Thoracic aorta (tissue), 2 donors: ENCODE data around the gene CCDC89. TPM values are rescaled to one million over a fixed set of nuclear protein-coding genes. Genes with fewer than 3 reads are reported as not detected.
"Not testable (repeated sequence)": the region's sequence is repeated elsewhere in the genome, so short reads cannot be mapped to it uniquely, and the experiment has no call there.

Experiments
- ATAC-seq: fragments of 150-250 bp; one replicate; pipeline ENCODE4 v1.8.0; 2017; ENCODE audit warnings: low read depth; ENCODE audit not compliant: insufficient number of reproducible peaks, low FRiP score
- DNase-seq: peaks from one replicate; pipeline ENCODE4 v3.0.0-alpha.2; 2020; ENCODE audit warnings: low spot score
- H3K27ac ChIP-seq, 2 donors: fragments of 200-600 bp; sonication (generic); 1 replicate in 1 of 2; 2 replicates in 1 of 2; pipeline ENCODE4 v1.5.1; 2016; ENCODE audit warnings: mild to moderate bottlenecking in 2 of 2, moderate library complexity in 2 of 2
- H3K27me3 ChIP-seq: fragments of 200-600 bp; sonication (generic); replicated peaks from 2 replicates; pipeline ENCODE4 v1.6.0; 2016; ENCODE audit warnings: mild to moderate bottlenecking; ENCODE audit not compliant: insufficient read depth
- H3K36me3 ChIP-seq: fragments of 200-600 bp; sonication (generic); one replicate; pipeline ENCODE4 v1.5.1; 2016
- H3K4me1 ChIP-seq, 2 donors: fragments of 200-600 bp; sonication (generic); 1 replicate in 1 of 2; 2 replicates in 1 of 2; pipeline versions ENCODE4 v1.5.1 to v1.6.0; 2016; ENCODE audit warnings: low read depth in 2 of 2, mild to moderate bottlenecking in 1 of 2; ENCODE audit not compliant: control insufficient read depth in 1 of 2
- H3K4me3 ChIP-seq: fragments of 200-600 bp; sonication (generic); 2 replicates; pipeline ENCODE4 v1.5.1; 2016; ENCODE audit warnings: mild to moderate bottlenecking
- H3K9me3 ChIP-seq: fragments of 200-600 bp; sonication (generic); 2 replicates; pipeline ENCODE4 v1.5.1; 2016
- CTCF ChIP-seq: fragments of 200-600 bp; sonication (generic); IDR thresholded peaks from one replicate; pipeline ENCODE4 v1.5.1; 2019; ENCODE audit warnings: antibody characterized with exemption
- total RNA-seq, 2 donors: library from RNA; depleted of rRNA; stranded (reverse); fragments of >200 nt; gene quantifications; one replicate each; pipeline versions ENCODE4 v1.1.0 to v1.2.3, GENCODE V29; 2016

The CCDC89 gene
- total RNA-seq, 2 donors from 2014 or later = 0.81 to 2.3 TPM

GRCh38 chr11:85658180-85658579, 27.8 kb downstream of the CCDC89 start:
- Histone ChIP-seq H3K9me3 (no peaks in the 10 kb centered on the region), H3K27ac (no peak overlapping the region), H3K36me3 (peaks cover 3% of the 10 kb centered on the region), H3K27me3 (no peaks in the 10 kb centered on the region), H3K4me3 (no peak overlapping the region), H3K4me1 (peaks cover 33 to 50% of the 10 kb centered on the region in 2 donors)
- ATAC-seq (no peak), DNase-seq (no peak)
- TF ChIP-seq CTCF = no peak

- H3K36me3 ChIP-seq = peaks cover 3% of the 10 kb centered on the region
- DNase-seq = no peak
- TF ChIP-seq CTCF = no peak
Measured at GRCh38 chr11:85656777-85657176, 29.2 kb downstream of the CCDC89 start.

GRCh38 chr11:85654343-85654742, 31.7 kb downstream of the CCDC89 start:
- H3K4me1 ChIP-seq = peaks cover 6 to 16% of the 10 kb centered on the region in 2 donors
- ATAC-seq, H3K9me3 ChIP-seq, H3K36me3 ChIP-seq, H3K27me3 ChIP-seq, H3K4me3 ChIP-seq, H3K27ac ChIP-seq, DNase-seq: not testable (repeated sequence)

More at GRCh38 chr11:85656777-85657176, 29.2 kb downstream of the CCDC89 start:
- peaks cover 21 to 39% of the 10 kb centered on the region in 2 donors for H3K4me1 ChIP-seq
- no peak overlapping the region for H3K4me3 ChIP-seq
- no peak overlapping the region for H3K27ac ChIP-seq
- no peaks in the 10 kb centered on the region for H3K27me3 ChIP-seq
- ATAC-seq = no peak
- H3K9me3 ChIP-seq = no peaks in the 10 kb centered on the region

GRCh38 chr11:85652786-85653447, 33.1 kb downstream of the CCDC89 start:
- Histone ChIP-seq H3K27me3 (no peaks in the 10 kb centered on the region), H3K9me3 (no peaks in the 10 kb centered on the region), H3K4me1 (peaks cover 7 to 14% of the 10 kb centered on the region in 2 donors), H3K4me3 (no peak overlapping the region), H3K27ac (no peak overlapping the region), H3K36me3 (peaks cover 3% of the 10 kb centered on the region)
- ATAC-seq = no peak
- DNase-seq = no peak
- no peak for TF ChIP-seq CTCF

- no peak for DNase-seq
- H3K4me1 ChIP-seq = peaks cover 10 to 18% of the 10 kb centered on the region in 2 donors
- TF ChIP-seq CTCF = no peak
- H3K27ac ChIP-seq = no peak overlapping the region
- ATAC-seq = no peak
- H3K9me3 ChIP-seq = no peaks in the 10 kb centered on the region
- H3K4me3 ChIP-seq = no peak overlapping the region
- H3K36me3 ChIP-seq = peaks cover 3% of the 10 kb centered on the region
- H3K27me3 ChIP-seq = no peaks in the 10 kb centered on the region
Measured at GRCh38 chr11:85651118-85651517, 34.9 kb downstream of the CCDC89 start.
